CD4-positive, alpha-beta T cell treated with Interleukin-15 for 4 hours (primary cell): ENCODE results near the gene RPL27A.

Source experiments
- DNase-seq: peaks from one replicate; pipeline ENCODE4 v3.0.0-alpha.2; 2020; ENCODE audit warnings: low spot score

The RPL27A gene

GRCh38 chr11:8721609-8722500, 39.3 kb downstream of the RPL27A start:
- DNase-seq, result no peak

GRCh38 chr11:8722809-8723208, 40.2 kb downstream of the RPL27A start:
- no peak for DNase-seq

GRCh38 chr11:8723711-8724110, 41.1 kb downstream of the RPL27A start:
- no peak for DNase-seq

- no peak for DNase-seq
These were observed 42.1 kb downstream of the RPL27A start for GRCh38 chr11:8724682-8725081.

GRCh38 chr11:8726395-8726794, 43.8 kb downstream of the RPL27A start:
- DNase-seq, result no peak

- DNase-seq, result no peak
These were observed 46.0 kb downstream of the RPL27A start for GRCh38 chr11:8728563-8728962.

- no peak for DNase-seq
These were observed 46.5 kb downstream of the RPL27A start for GRCh38 chr11:8729067-8729466.

GRCh38 chr11:8729837-8730696, 47.5 kb downstream of the RPL27A start:
- no peak for DNase-seq

GRCh38 chr11:8730697-8731020, 48.1 kb downstream of the RPL27A start:
- DNase-seq, result no peak

GRCh38 chr11:8731647-8732323, 49.2 kb downstream of the RPL27A start:
- DNase-seq, result no peak

GRCh38 chr11:8732324-8732670, 49.7 kb downstream of the RPL27A start:
- no peak for DNase-seq

- no peak for DNase-seq
These were observed 50.2 kb downstream of the RPL27A start for GRCh38 chr11:8732748-8733241.

- no peak for DNase-seq
These were observed 51.3 kb downstream of the RPL27A start for GRCh38 chr11:8733852-8734251.

GRCh38 chr11:8735094-8735493, 52.5 kb downstream of the RPL27A start:
- no peak for DNase-seq

- DNase-seq, result no peak
These were observed 56.8 kb downstream of the RPL27A start for GRCh38 chr11:8739309-8739793.
